ENCODE results near the gene OBP2A. TPM values are rescaled to one million over a fixed set of nuclear protein-coding genes. Genes with fewer than 3 reads are reported as not detected.

Gene OBP2A
- total RNA-seq, 1 experiment from 2014 or later: not detected

- TF ChIP-seq CTCF (IDR thresholded peaks at IDR 0.05; ENCODE audit: unreplicated experiment): no peak
- H3K4me3 Mint-ChIP-seq (ENCODE audit: low read depth, unreplicated experiment): no peak overlapping the region
- H3K27me3 Mint-ChIP-seq (ENCODE audit: unreplicated experiment): peaks cover 39% of the 10 kb centered on the region
- intact Hi-C loops (cut with micrococcal nuclease; ENCODE audit: unreplicated experiment): no loop called here
- CTCF ChIA-PET: no interaction called here
- no peaks in the 10 kb centered on the region for H3K36me3 Mint-ChIP-seq (ENCODE audit: insufficient read depth, unreplicated experiment)
- H3K4me1 Mint-ChIP-seq (ENCODE audit: low read depth, unreplicated experiment): no peaks in the 10 kb centered on the region
- no peak for DNase-seq
- BruUV-seq (replicated peaks): no TSS peak
- no peak overlapping the region for H3K27ac Mint-ChIP-seq (ENCODE audit: unreplicated experiment)
- H3K9me3 Mint-ChIP-seq (ENCODE audit: low read depth, unreplicated experiment): no peaks in the 10 kb centered on the region
These were observed 45.8 kb downstream of the OBP2A start for GRCh38 chr9:135591506-135592330.

GRCh38 chr9:135592331-135592590 is 46.3 kb downstream of the OBP2A start:
- CTCF ChIA-PET: no interaction called here
- intact Hi-C loops (cut with micrococcal nuclease; ENCODE audit: unreplicated experiment): no loop called here
- no peak for DNase-seq
- H3K4me3 Mint-ChIP-seq (ENCODE audit: low read depth, unreplicated experiment): no peak overlapping the region
- H3K27ac Mint-ChIP-seq (ENCODE audit: unreplicated experiment): no peak overlapping the region
- no TSS peak for BruUV-seq (replicated peaks)
- H3K4me1 Mint-ChIP-seq (ENCODE audit: low read depth, unreplicated experiment): no peaks in the 10 kb centered on the region
- H3K9me3 Mint-ChIP-seq (ENCODE audit: low read depth, unreplicated experiment): no peaks in the 10 kb centered on the region
- H3K27me3 Mint-ChIP-seq (ENCODE audit: unreplicated experiment): peaks cover 44% of the 10 kb centered on the region
- H3K36me3 Mint-ChIP-seq (ENCODE audit: insufficient read depth, unreplicated experiment): no peaks in the 10 kb centered on the region
- no peak for TF ChIP-seq CTCF (IDR thresholded peaks at IDR 0.05; ENCODE audit: unreplicated experiment)

- TF ChIP-seq CTCF (IDR thresholded peaks at IDR 0.05; ENCODE audit: unreplicated experiment): no peak
- intact Hi-C loops (cut with micrococcal nuclease; ENCODE audit: unreplicated experiment): no loop called here
- Mint-ChIP-seq H3K4me1 (ENCODE audit: low read depth, unreplicated experiment) (no peaks in the 10 kb centered on the region), H3K27ac (ENCODE audit: unreplicated experiment) (no peak overlapping the region), H3K27me3 (ENCODE audit: unreplicated experiment) (peaks cover 48% of the 10 kb centered on the region), H3K9me3 (ENCODE audit: low read depth, unreplicated experiment) (no peaks in the 10 kb centered on the region), H3K4me3 (ENCODE audit: low read depth, unreplicated experiment) (no peak overlapping the region), H3K36me3 (ENCODE audit: insufficient read depth, unreplicated experiment) (no peaks in the 10 kb centered on the region)
- CTCF ChIA-PET: no interaction called here
- BruUV-seq (replicated peaks): no TSS peak
- no peak for DNase-seq
These were observed 46.7 kb downstream of the OBP2A start for GRCh38 chr9:135592625-135593024.

GRCh38 chr9:135596211-135596610 is 50.3 kb downstream of the OBP2A start:
- Mint-ChIP-seq H3K36me3 (ENCODE audit: insufficient read depth, unreplicated experiment) (no peaks in the 10 kb centered on the region), H3K9me3 (ENCODE audit: low read depth, unreplicated experiment) (no peaks in the 10 kb centered on the region), H3K4me1 (ENCODE audit: low read depth, unreplicated experiment) (no peaks in the 10 kb centered on the region), H3K27me3 (ENCODE audit: unreplicated experiment) (peaks cover 65% of the 10 kb centered on the region), H3K27ac (ENCODE audit: unreplicated experiment) (no peak overlapping the region), H3K4me3 (ENCODE audit: low read depth, unreplicated experiment) (no peak overlapping the region)
- no peak for TF ChIP-seq CTCF (IDR thresholded peaks at IDR 0.05; ENCODE audit: unreplicated experiment)
- no TSS peak for BruUV-seq (replicated peaks)
- intact Hi-C loops (cut with micrococcal nuclease; ENCODE audit: unreplicated experiment): no loop called here
- no peak for DNase-seq
- CTCF ChIA-PET: interaction anchor here (0.6 kb wide), 1 partner anchor 29 kb away, joined by 3 read pairs; no protein-coding TSS in a partner anchor

Other genes with a start within 250 kb of the OBP2A start
- gene PPP1R26, start 66.3 kb upstream of the OBP2A start, total RNA-seq (2022): 32.1 and 35.1 TPM in 2 replicates
- gene MRPS2, start 45.4 kb upstream of the OBP2A start, total RNA-seq (2022): 31.9 and 37.7 TPM in 2 replicates
- gene LCN1, start 24.7 kb upstream of the OBP2A start, total RNA-seq (2022): not detected in 2 replicates
- 0.45 TPM in 1 of 2 replicates, not detected in the other for gene PAEP, start 15.6 kb downstream of the OBP2A start, total RNA-seq (2022)
- not detected in 2 replicates for gene GLT6D1, start 93.4 kb downstream of the OBP2A start, total RNA-seq (2022)
- not detected in 2 replicates for gene LCN9, start 117.2 kb downstream of the OBP2A start, total RNA-seq (2022)
- not detected in 2 replicates for gene SOHLH1, start 153.4 kb downstream of the OBP2A start, total RNA-seq (2022)
- not detected in 2 replicates for gene KCNT1, start 156.1 kb downstream of the OBP2A start, total RNA-seq (2022)